ENCODE data around the gene ZCCHC7. TPM values are rescaled to one million over a fixed set of nuclear protein-coding genes. Genes with fewer than 3 reads are reported as not detected.

The ZCCHC7 gene
- total and polyA plus RNA-seq, 9 of the 15 experiments (the other 6 are each of a cell fraction or from before 2014, with no cell fraction given), result 34.1 to 68.9 (median 48.8) TPM

DNA sequence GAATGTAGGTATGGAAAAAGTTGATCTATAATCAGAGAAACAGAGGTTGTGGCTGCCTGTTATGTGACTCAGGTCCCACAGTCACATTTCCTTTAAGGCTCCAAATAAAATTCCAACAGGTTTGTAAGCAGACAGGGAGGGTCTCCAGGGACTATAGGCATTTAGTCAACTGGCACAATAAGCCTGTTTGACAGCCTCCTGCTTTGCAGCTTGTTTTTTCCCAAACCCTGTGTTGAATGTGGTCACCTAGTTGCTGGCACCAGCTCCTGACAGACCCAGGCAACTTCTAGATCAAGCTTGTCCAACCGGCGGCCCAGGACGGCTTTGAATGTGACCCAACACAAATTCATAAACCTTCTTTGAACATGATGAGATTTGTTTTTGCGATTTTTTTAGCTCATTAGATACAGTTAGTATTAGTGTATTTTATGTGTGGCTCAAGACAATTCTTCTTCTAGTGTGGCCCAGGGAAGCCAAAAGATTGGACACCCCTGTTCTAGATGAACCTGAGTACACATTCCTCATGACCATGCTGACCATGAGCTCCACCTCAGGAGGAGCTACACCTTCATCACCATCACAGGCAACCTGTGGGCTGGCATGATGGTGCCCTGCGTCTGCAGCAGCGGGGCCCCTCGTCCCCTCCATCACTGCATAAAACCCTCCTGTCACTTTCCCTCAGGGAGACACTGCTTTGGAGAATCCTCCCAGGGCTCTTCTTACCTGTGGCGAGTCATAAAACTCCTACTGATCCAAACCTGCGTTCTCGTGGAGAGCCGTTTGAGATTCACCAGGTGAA lies 286.4 kb downstream of the ZCCHC7 start:
- in situ Hi-C loops (cut with MboI) (no loop called here), intact Hi-C loops (cut with micrococcal nuclease) (no loop called here)
- no TSS peak for BruUV-seq (replicated peaks)
- no peaks in the 10 kb centered on the region for H3K36me3 ChIP-seq (ENCODE audit: control insufficient read depth, insufficient read depth, low read length)
- ATAC-seq (no peak), DNase-seq (ENCODE audit: extremely low read depth in 1 of 4, low spot score in 3 of 4) (no peak), FAIRE-seq (no peak)
- H3K27ac ChIP-seq (ENCODE audit: extremely low read depth, low read depth, low read length), result no peak overlapping the region
- no peak overlapping the region for H3K9ac ChIP-seq (ENCODE audit: insufficient read depth in 1 of 2, low read depth in 2 of 2, low read length in 2 of 2)
- no peaks in the 10 kb centered on the region for H3K79me2 ChIP-seq (ENCODE audit: control insufficient read depth, insufficient read depth, low read length)
- TF ChIP-seq, protein P1, sequence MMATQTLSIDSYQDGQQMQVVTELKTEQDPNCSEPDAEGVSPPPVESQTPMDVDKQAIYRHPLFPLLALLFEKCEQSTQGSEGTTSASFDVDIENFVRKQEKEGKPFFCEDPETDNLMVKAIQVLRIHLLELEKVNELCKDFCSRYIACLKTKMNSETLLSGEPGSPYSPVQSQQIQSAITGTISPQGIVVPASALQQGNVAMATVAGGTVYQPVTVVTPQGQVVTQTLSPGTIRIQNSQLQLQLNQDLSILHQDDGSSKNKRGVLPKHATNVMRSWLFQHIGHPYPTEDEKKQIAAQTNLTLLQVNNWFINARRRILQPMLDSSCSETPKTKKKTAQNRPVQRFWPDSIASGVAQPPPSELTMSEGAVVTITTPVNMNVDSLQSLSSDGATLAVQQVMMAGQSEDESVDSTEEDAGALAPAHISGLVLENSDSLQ (IDR thresholded peaks at IDR 0.05), result no peak
- TF ChIP-seq JUND (IDR thresholded peaks at IDR 0.05; ENCODE audit: borderline replicate concordance, low read depth, low read length) (no peak), JUND (tag; IDR thresholded peaks at IDR 0.05; ENCODE audit: borderline replicate concordance, low read depth, low read length) (no peak), XRCC5 (IDR thresholded peaks at IDR 0.05; ENCODE audit: low read depth, low read length) (no peak)
- POLR2A ChIA-PET, result interaction anchor here (0.7 to 1.3 kb wide), 6 partner anchors 10 to 286 kb away, joined by 3 to 5 read pairs (median 3); partner anchors contain the start of gene ZCCHC7
- peaks cover 5 to 18% of the 10 kb centered on the region in 2 experiments; a peak in 4 of 5 replicates for H3K4me1 ChIP-seq (replicated peaks in 1 of 2; ENCODE audit: control insufficient read depth in 2 of 2, insufficient read depth in 2 of 2, low read length in 2 of 2)
- H3K9me1 ChIP-seq (ENCODE audit: control insufficient read depth, insufficient read depth, low read length), result peaks cover 2% of the 10 kb centered on the region
- 36% methylated on average over 11 of the region's 11 CpGs for WGBS (ENCODE audit: insufficient coverage, low coverage, missing lambda C conversion rate)
- H3K9me3 ChIP-seq (replicated peaks; ENCODE audit: control insufficient read depth, insufficient read depth, low read depth, low read length), result no peaks in the 10 kb centered on the region
- no peaks in the 10 kb centered on the region for H4K20me1 ChIP-seq (replicated peaks; ENCODE audit: control insufficient read depth, insufficient read depth, low read length)
- H3K4me2 ChIP-seq (ENCODE audit: insufficient read depth, low read length), result no peak overlapping the region
- no peak overlapping the region for H2AFZ ChIP-seq (ENCODE audit: low read depth, low read length)
- H3K27me3 ChIP-seq (ENCODE audit: control insufficient read depth in 2 of 2, insufficient read depth in 2 of 2, low read length in 2 of 2), result peaks cover 0 to 5% of the 10 kb centered on the region in 2 experiments; a peak in 2 of 5 replicates
- CTCF ChIA-PET (ENCODE audit: low intra/inter-chr PET ratio), result no interaction called here
- no peak overlapping the region for H3K4me3 ChIP-seq
